Measurements from ENCODE around the gene CEP250. TPM values are rescaled to one million over a fixed set of nuclear protein-coding genes. Genes with fewer than 3 reads are reported as not detected.

Gene CEP250, protein sequence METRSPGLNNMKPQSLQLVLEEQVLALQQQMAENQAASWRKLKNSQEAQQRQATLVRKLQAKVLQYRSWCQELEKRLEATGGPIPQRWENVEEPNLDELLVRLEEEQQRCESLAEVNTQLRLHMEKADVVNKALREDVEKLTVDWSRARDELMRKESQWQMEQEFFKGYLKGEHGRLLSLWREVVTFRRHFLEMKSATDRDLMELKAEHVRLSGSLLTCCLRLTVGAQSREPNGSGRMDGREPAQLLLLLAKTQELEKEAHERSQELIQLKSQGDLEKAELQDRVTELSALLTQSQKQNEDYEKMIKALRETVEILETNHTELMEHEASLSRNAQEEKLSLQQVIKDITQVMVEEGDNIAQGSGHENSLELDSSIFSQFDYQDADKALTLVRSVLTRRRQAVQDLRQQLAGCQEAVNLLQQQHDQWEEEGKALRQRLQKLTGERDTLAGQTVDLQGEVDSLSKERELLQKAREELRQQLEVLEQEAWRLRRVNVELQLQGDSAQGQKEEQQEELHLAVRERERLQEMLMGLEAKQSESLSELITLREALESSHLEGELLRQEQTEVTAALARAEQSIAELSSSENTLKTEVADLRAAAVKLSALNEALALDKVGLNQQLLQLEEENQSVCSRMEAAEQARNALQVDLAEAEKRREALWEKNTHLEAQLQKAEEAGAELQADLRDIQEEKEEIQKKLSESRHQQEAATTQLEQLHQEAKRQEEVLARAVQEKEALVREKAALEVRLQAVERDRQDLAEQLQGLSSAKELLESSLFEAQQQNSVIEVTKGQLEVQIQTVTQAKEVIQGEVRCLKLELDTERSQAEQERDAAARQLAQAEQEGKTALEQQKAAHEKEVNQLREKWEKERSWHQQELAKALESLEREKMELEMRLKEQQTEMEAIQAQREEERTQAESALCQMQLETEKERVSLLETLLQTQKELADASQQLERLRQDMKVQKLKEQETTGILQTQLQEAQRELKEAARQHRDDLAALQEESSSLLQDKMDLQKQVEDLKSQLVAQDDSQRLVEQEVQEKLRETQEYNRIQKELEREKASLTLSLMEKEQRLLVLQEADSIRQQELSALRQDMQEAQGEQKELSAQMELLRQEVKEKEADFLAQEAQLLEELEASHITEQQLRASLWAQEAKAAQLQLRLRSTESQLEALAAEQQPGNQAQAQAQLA (N-terminal part only)
- 10 to 100 TPM; 18.0 to 21.3 TPM for total RNA-seq

DNA sequence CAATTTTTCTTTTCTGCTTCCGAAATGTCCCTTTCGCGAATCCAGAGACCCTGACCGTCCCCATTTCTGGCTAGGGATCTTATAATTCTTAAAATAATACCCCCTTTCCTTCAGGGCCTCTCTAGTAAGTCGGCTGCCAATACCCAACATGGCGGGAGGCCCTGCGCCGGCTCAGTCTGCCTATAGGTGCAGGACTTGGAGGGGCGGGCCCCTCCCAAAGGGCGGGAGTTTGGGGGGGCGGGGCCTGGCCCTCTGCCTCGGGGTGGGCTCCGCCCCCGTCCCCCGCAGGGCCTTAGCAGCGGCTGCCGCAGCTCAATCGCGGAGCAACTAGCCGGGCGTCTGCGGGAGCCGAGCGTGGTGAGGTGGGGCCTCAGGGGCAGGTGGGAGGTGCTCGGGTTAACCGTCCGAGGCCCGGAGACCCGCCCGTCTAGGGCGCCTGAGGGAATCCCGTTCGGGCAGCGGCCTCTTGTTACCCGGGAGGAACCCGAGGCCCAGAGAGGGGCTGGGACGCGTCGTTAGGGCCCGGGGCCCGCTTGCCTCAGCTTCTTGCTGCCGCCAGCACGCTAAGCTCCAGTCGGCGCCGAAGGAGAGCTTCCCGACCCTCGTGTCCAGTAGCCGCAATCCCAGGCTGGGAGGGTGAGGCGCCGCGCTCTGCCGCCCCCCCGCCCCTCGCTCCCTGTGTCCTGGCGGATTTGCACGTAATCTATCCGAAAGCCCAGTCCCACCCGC is at the start of gene CEP250:
CEP250 (plus strand) TSS at position 718 of the 729 bp plus-strand sequence. CDS start 6,770 bp downstream, outside the sequence.

GRCh38 chr20:35529552-35529951 is 74.2 kb downstream of the CEP250 start, which contains the start of gene C20orf173:
Gene C20orf173 (minus strand): TSS chr20:35529652. CDS start chr20:35529373, 279 bp downstream.

DNA sequence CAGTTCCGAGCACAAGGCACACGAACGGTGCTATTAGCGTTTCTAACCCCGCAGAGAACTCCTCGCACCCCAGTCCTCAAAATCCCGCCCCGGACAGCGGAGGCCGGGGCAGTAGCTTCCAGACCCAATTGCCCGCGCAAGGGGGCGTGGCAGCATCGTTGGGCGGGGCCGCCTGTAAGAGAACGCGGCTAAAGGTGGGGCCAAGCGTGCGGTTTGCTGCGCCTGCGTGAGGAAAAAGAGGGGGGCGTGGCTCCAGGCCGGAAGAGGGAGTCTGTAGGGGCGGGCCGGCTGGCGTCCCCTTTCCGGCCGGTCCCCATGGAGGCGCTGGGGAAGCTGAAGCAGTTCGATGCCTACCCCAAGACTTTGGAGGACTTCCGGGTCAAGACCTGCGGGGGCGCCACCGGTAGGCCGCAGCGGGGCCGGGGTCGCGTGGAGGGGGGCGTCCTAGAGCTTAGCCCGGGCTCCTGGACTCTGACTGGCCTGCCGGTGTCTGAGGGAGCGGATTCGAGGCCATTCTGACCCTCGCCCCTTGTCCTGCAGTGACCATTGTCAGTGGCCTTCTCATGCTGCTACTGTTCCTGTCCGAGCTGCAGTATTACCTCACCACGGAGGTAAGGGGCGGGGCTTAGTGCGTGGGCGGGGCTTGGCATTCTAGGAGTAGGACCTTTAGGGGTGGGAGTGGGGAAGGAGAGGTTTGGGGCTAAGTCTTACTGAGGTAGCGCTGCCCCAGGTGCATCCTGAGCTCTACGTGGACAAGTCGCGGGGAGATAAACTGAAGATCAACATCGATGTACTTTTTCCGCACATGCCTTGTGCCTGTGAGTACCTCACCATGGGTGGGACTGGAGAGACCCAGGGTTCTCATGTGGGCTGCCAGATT is 86.6 kb downstream of the CEP250 start, which contains the start of gene ERGIC3:
ERGIC3 (plus strand) TSS at position 296 of the 880 bp plus-strand sequence; CDS start at position 316, 20 bp downstream.

Small RNA genes within 50 kb of the gene (small RNA-seq; reads per million reads assigned to genes)
- 0.09 to 0.12 reads per million in 2 donors for gene MIR1289-1

Other genes with a start within 250 kb of the CEP250 start
- under 1 TPM; under 0.01 to 0.33 TPM for gene MMP24, start 228.9 kb upstream of the CEP250 start, total RNA-seq
- gene MMP24OS, start 177.5 kb upstream of the CEP250 start, total RNA-seq: 1 to 10 TPM; 6.7 to 7.6 TPM
- gene EIF6, start 170.8 kb upstream of the CEP250 start, total RNA-seq: 100 to 1,000 TPM in 1 of 2 donors, 10 to 100 TPM in 1; 80.5 to 137 TPM
- not detected for gene FAM83C, start 163.2 kb upstream of the CEP250 start, total RNA-seq
- gene UQCC1, start 43.6 kb upstream of the CEP250 start, total RNA-seq: 10 to 100 TPM; 22.6 to 24.8 TPM
- under 1 TPM in 1 of 2 donors, not detected in 1; under 0.01 TPM for gene GDF5, start 17.4 kb upstream of the CEP250 start, total RNA-seq
- not detected for gene C20orf173, start 74.1 kb downstream of the CEP250 start, total RNA-seq
- gene ERGIC3, start 86.5 kb downstream of the CEP250 start, total RNA-seq: 100 to 1,000 TPM; 225 to 247 TPM
- 1 to 10 TPM in 1 of 2 donors, under 1 TPM in 1; 1.00 to 2.8 TPM for gene SPAG4, start 160.2 kb downstream of the CEP250 start, total RNA-seq
- 10 to 100 TPM; 59.2 to 72.6 TPM for gene CPNE1, start 209.3 kb downstream of the CEP250 start, total RNA-seq
- 10 to 100 TPM; 42.7 to 46.0 TPM for gene RBM12, start 209.3 kb downstream of the CEP250 start, total RNA-seq
- 10 to 100 TPM; 30.0 to 31.7 TPM for gene NFS1, start 243.8 kb downstream of the CEP250 start, total RNA-seq
- gene ROMO1, start 243.8 kb downstream of the CEP250 start, total RNA-seq: 100 to 1,000 TPM; 111 to 130 TPM